ENCODE results near the gene DNASE1L1.
"Not testable (repeated sequence)": the region's sequence is repeated elsewhere in the genome, so short reads cannot be mapped to it uniquely, and the experiment has no call there.

Gene DNASE1L1

GRCh38 chrX:154398668-154399526 lies 10.2 kb downstream of the DNASE1L1 start:
- H3K36me3 Mint-ChIP-seq (ENCODE audit: insufficient read depth) = peaks cover 44% of the 10 kb centered on the region

GRCh38 chrX:154397888-154398667 lies 11.0 kb downstream of the DNASE1L1 start, which contains the start of gene RPL10:
RPL10 (plus strand) TSS chrX:154398377; CDS start chrX:154398520, 143 bp downstream.
- H3K9me3 Mint-ChIP-seq = no peaks in the 10 kb centered on the region
- H3K4me1 Mint-ChIP-seq = peaks cover 18% of the 10 kb centered on the region
- DNase-seq (ENCODE audit: low spot score in 2 of 2) (peak; percentile 74 to 89), ATAC-seq (replicated peaks; ENCODE audit: extremely low read depth, poor library complexity, severe bottlenecking) (peak; percentile 83)
- peak within 1 kb of the TSS; percentile 98 for H3K4me3 Mint-ChIP-seq
- peak within 1 kb of the TSS; percentile 99 for H3K27ac Mint-ChIP-seq (ENCODE audit: low read depth)
- H3K36me3 Mint-ChIP-seq (ENCODE audit: insufficient read depth) = peaks cover 42% of the 10 kb centered on the region
- no peaks in the 10 kb centered on the region for H3K27me3 Mint-ChIP-seq

More at GRCh38 chrX:154398668-154399526, 10.2 kb downstream of the DNASE1L1 start:
- ATAC-seq (replicated peaks; ENCODE audit: extremely low read depth, poor library complexity, severe bottlenecking) = peak; percentile 58
- H3K27ac Mint-ChIP-seq (ENCODE audit: low read depth) = peak overlapping the region; percentile 99
- H3K9me3 Mint-ChIP-seq = no peaks in the 10 kb centered on the region
- H3K4me3 Mint-ChIP-seq = peak overlapping the region; percentile 98
- no peaks in the 10 kb centered on the region for H3K27me3 Mint-ChIP-seq
- H3K4me1 Mint-ChIP-seq = peaks cover 18% of the 10 kb centered on the region
- peak; percentile 63 to 76 for DNase-seq (ENCODE audit: low spot score in 2 of 2)

GRCh38 chrX:154396973-154397887 lies 11.8 kb downstream of the DNASE1L1 start:
- ATAC-seq (replicated peaks; ENCODE audit: extremely low read depth, poor library complexity, severe bottlenecking) = peak; percentile 15
- no peaks in the 10 kb centered on the region for H3K27me3 Mint-ChIP-seq
- no peak for DNase-seq (ENCODE audit: low spot score in 2 of 2)
- no peaks in the 10 kb centered on the region for H3K9me3 Mint-ChIP-seq
- peaks cover 40% of the 10 kb centered on the region for H3K36me3 Mint-ChIP-seq (ENCODE audit: insufficient read depth)
- peak overlapping the region; percentile 98 for H3K4me3 Mint-ChIP-seq
- H3K27ac Mint-ChIP-seq (ENCODE audit: low read depth) = peak overlapping the region; percentile 99
- H3K4me1 Mint-ChIP-seq = peaks cover 18% of the 10 kb centered on the region

- not testable (repeated sequence) for H3K27me3 Mint-ChIP-seq; H3K4me3 Mint-ChIP-seq; H3K9me3 Mint-ChIP-seq; H3K27ac Mint-ChIP-seq (ENCODE audit: low read depth); ATAC-seq (replicated peaks; ENCODE audit: extremely low read depth, poor library complexity, severe bottlenecking); DNase-seq (ENCODE audit: low spot score in 2 of 2)
- Mint-ChIP-seq H3K36me3 (ENCODE audit: insufficient read depth) (peaks cover 38% of the 10 kb centered on the region), H3K4me1 (peaks cover 18% of the 10 kb centered on the region)
Observed at GRCh38 chrX:154396363-154396762, 12.7 kb downstream of the DNASE1L1 start.

- H3K9me3 Mint-ChIP-seq; H3K27ac Mint-ChIP-seq (ENCODE audit: low read depth); H3K4me1 Mint-ChIP-seq; H3K36me3 Mint-ChIP-seq (ENCODE audit: insufficient read depth); H3K4me3 Mint-ChIP-seq; DNase-seq (ENCODE audit: low spot score in 2 of 2); H3K27me3 Mint-ChIP-seq: not testable (repeated sequence)
- ATAC-seq (replicated peaks; ENCODE audit: extremely low read depth, poor library complexity, severe bottlenecking) = peak; percentile 57
Observed at GRCh38 chrX:154389812-154390747, 19.0 kb downstream of the DNASE1L1 start.

- not testable (repeated sequence) for H3K9me3 Mint-ChIP-seq; H3K36me3 Mint-ChIP-seq (ENCODE audit: insufficient read depth); H3K27me3 Mint-ChIP-seq; H3K4me1 Mint-ChIP-seq; H3K4me3 Mint-ChIP-seq; H3K27ac Mint-ChIP-seq (ENCODE audit: low read depth); DNase-seq (ENCODE audit: low spot score in 2 of 2)
- ATAC-seq (replicated peaks; ENCODE audit: extremely low read depth, poor library complexity, severe bottlenecking) = peak; percentile 24
Observed at GRCh38 chrX:154388649-154389048, 20.4 kb downstream of the DNASE1L1 start.

- not testable (repeated sequence) for H3K4me1 Mint-ChIP-seq
Observed at GRCh38 chrX:154388094-154388493, 21.0 kb downstream of the DNASE1L1 start.

GRCh38 chrX:154384284-154384892 lies 24.7 kb downstream of the DNASE1L1 start:
- H3K36me3 Mint-ChIP-seq (ENCODE audit: insufficient read depth) = peaks cover 17% of the 10 kb centered on the region
- H3K4me3 Mint-ChIP-seq = no peak overlapping the region
- H3K9me3 Mint-ChIP-seq = no peaks in the 10 kb centered on the region
- no peaks in the 10 kb centered on the region for H3K27me3 Mint-ChIP-seq
- no peak for DNase-seq (ENCODE audit: low spot score in 2 of 2)
- no peak overlapping the region for H3K27ac Mint-ChIP-seq (ENCODE audit: low read depth)
- no peak for ATAC-seq (replicated peaks; ENCODE audit: extremely low read depth, poor library complexity, severe bottlenecking)
- H3K4me1 Mint-ChIP-seq = peaks cover 17% of the 10 kb centered on the region

More at GRCh38 chrX:154388094-154388493, 21.0 kb downstream of the DNASE1L1 start:
- H3K27me3 Mint-ChIP-seq; DNase-seq (ENCODE audit: low spot score in 2 of 2); H3K4me3 Mint-ChIP-seq; H3K36me3 Mint-ChIP-seq (ENCODE audit: insufficient read depth); H3K27ac Mint-ChIP-seq (ENCODE audit: low read depth); H3K9me3 Mint-ChIP-seq: not testable (repeated sequence)
- peak; percentile 37 for ATAC-seq (replicated peaks; ENCODE audit: extremely low read depth, poor library complexity, severe bottlenecking)

GRCh38 chrX:154383359-154384283 lies 25.4 kb downstream of the DNASE1L1 start:
- Mint-ChIP-seq H3K4me3 (no peak overlapping the region), H3K36me3 (ENCODE audit: insufficient read depth) (peaks cover 21% of the 10 kb centered on the region), H3K27me3 (no peaks in the 10 kb centered on the region), H3K4me1 (peaks cover 17% of the 10 kb centered on the region), H3K27ac (ENCODE audit: low read depth) (no peak overlapping the region), H3K9me3 (no peaks in the 10 kb centered on the region)
- no peak for DNase-seq (ENCODE audit: low spot score in 2 of 2)
- no peak for ATAC-seq (replicated peaks; ENCODE audit: extremely low read depth, poor library complexity, severe bottlenecking)

GRCh38 chrX:154382483-154383069 lies 26.5 kb downstream of the DNASE1L1 start:
- ATAC-seq (replicated peaks; ENCODE audit: extremely low read depth, poor library complexity, severe bottlenecking) (no peak), DNase-seq (ENCODE audit: low spot score in 2 of 2) (no peak)
- Mint-ChIP-seq H3K36me3 (ENCODE audit: insufficient read depth) (peaks cover 23% of the 10 kb centered on the region), H3K4me1 (peaks cover 17% of the 10 kb centered on the region), H3K27ac (ENCODE audit: low read depth) (no peak overlapping the region), H3K27me3 (no peaks in the 10 kb centered on the region), H3K4me3 (no peak overlapping the region), H3K9me3 (no peaks in the 10 kb centered on the region)
